T-helper 2 cell treated with Interferon-gamma antibody and Interleukin-4, amounts not matched to agents 5 μg/mL and 100 μg/mL, for 36 hours (primary cell): ENCODE measurements around the gene NRF1.

Experiments
- DNase-seq: peaks from one replicate; pipeline ENCODE4 v3.0.0; 2021; ENCODE audit warnings: low spot score
- H3K27ac Mint-ChIP-seq: one replicate; pipeline ENCODE4 v1.8.0; 2021; ENCODE audit warnings: mild to moderate bottlenecking, mixed read lengths
- H3K27me3 Mint-ChIP-seq: one replicate; pipeline ENCODE4 v1.8.0; 2021; ENCODE audit warnings: low read depth, mixed read lengths
- H3K36me3 Mint-ChIP-seq: one replicate; pipeline ENCODE4 v1.8.0; 2021; ENCODE audit warnings: low read depth, mixed read lengths
- H3K4me1 Mint-ChIP-seq: one replicate; pipeline ENCODE4 v1.8.0; 2021; ENCODE audit warnings: low read depth, mixed read lengths
- H3K4me3 Mint-ChIP-seq: one replicate; pipeline ENCODE4 v1.8.0; 2022; ENCODE audit warnings: mild to moderate bottlenecking, moderate library complexity, mixed read lengths
- H3K9me3 Mint-ChIP-seq: one replicate; pipeline ENCODE4 v1.8.0; 2021; ENCODE audit warnings: mixed read lengths

NRF1 gene

DNA sequence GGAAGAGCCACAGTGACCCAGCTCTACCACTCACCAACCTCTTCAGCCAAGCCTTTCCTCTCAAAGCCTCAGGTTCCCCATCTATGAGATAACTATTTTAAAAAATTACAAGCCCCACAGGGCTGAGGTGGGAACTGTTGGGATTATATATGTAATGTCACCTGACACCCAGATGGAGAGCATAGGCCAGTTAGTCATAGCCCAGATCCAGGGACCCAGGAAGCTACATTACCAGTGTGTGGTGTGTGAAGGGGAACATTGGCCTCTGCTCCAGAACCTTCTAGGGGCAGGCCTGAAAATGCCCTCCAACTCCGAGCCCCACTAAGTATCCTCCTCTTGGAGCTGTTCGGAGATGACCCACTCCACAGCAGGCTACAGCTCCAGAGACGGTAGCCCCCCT is 162.4 kb downstream of the NRF1 start:
- Mint-ChIP-seq H3K36me3 (no peaks in the 10 kb centered on the region), H3K27me3 (peaks cover 32% of the 10 kb centered on the region), H3K4me1 (peaks cover 4% of the 10 kb centered on the region), H3K4me3 (no peak overlapping the region), H3K9me3 (no peaks in the 10 kb centered on the region), H3K27ac (no peak overlapping the region)
- DNase-seq, result no peak

DNA sequence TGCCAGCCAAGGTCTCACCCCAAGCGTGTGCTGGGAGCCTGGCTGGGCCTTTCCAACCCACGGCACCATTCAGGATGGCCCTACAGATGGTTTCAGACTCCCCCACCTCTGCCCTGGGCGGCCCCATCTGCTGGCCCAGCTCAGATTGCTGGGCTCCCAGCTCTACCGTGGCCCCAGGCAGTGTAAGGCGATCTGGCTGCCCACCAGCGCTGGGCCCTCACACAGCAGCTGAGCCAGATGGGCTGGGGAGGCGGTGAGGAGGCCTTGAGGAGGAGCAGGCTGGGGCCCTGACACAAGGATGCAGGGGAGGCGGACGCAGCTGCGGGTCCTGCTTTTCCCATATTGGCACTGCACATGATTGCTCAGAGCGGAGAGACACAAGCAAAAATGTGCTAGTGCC is 162.8 kb downstream of the NRF1 start:
- Mint-ChIP-seq H3K27me3 (peaks cover 34% of the 10 kb centered on the region), H3K36me3 (no peaks in the 10 kb centered on the region), H3K27ac (no peak overlapping the region), H3K4me1 (peaks cover 4% of the 10 kb centered on the region), H3K9me3 (no peaks in the 10 kb centered on the region), H3K4me3 (no peak overlapping the region)
- DNase-seq, result no peak

GRCh38 chr7:129774871-129775694 is 163.6 kb downstream of the NRF1 start:
- Mint-ChIP-seq H3K4me1 (peaks cover 4% of the 10 kb centered on the region), H3K27me3 (peaks cover 34% of the 10 kb centered on the region), H3K9me3 (no peaks in the 10 kb centered on the region), H3K4me3 (no peak overlapping the region), H3K36me3 (no peaks in the 10 kb centered on the region), H3K27ac (no peak overlapping the region)
- no peak for DNase-seq

DNA sequence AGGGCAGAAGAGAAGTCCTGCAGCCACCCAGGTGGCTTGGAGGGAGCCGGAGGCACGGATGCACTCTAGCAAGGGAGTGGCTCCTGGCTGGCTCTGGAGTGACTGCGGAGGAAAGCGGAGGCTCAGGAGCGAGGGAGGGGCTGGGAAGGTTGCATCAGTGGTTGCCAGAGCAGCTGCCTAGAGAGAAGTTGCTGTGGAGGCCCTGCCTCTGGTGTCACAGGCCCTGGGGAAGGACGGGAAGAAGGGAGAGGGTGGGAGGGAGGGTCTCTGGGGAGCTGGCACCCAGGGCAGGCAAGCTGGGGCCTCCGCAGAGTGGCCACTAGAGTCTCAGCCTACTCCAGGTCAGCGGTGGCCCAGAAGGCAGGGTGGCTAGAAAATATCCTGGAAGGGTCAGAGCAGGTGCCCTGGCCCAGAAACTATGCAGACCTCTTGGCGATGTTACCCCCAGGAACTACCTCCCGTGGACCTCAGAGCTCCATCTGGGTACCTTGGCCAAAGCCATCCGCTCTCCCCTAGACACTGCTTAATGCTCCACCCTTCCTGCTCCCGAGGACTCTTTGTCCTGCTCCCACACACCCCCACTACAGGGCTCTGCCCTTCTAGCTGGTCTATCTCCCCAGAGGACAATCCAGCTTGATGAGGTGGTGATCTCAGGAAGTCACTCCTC is 164.3 kb downstream of the NRF1 start:
- peaks cover 36% of the 10 kb centered on the region for H3K27me3 Mint-ChIP-seq
- no peak overlapping the region for H3K4me3 Mint-ChIP-seq
- H3K27ac Mint-ChIP-seq, result no peak overlapping the region
- no peaks in the 10 kb centered on the region for H3K9me3 Mint-ChIP-seq
- DNase-seq, result no peak
- H3K4me1 Mint-ChIP-seq, result peaks cover 4% of the 10 kb centered on the region
- no peaks in the 10 kb centered on the region for H3K36me3 Mint-ChIP-seq

DNA sequence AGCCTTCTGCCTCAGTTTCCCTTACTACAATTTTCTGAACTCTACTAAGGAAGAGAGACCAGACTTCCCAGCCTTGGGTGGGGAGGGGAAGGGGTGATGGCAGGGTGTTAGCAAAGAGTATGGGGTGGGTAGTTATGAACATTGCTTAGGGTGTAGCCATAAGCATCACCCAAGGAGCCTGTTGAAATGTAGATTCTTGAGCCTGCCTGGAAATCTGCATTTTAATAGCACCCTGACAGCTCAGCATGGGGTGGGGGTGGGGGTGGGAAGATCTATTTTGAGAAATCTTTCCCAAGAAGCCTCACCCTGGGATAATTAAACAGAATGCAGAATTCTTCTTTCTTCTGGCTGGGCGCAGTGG is 164.8 kb downstream of the NRF1 start:
- H3K36me3 Mint-ChIP-seq, result no peaks in the 10 kb centered on the region
- no peak overlapping the region for H3K27ac Mint-ChIP-seq
- DNase-seq, result no peak
- peaks cover 38% of the 10 kb centered on the region for H3K27me3 Mint-ChIP-seq
- peaks cover 5% of the 10 kb centered on the region for H3K4me1 Mint-ChIP-seq
- H3K4me3 Mint-ChIP-seq, result no peak overlapping the region
- no peaks in the 10 kb centered on the region for H3K9me3 Mint-ChIP-seq

DNA sequence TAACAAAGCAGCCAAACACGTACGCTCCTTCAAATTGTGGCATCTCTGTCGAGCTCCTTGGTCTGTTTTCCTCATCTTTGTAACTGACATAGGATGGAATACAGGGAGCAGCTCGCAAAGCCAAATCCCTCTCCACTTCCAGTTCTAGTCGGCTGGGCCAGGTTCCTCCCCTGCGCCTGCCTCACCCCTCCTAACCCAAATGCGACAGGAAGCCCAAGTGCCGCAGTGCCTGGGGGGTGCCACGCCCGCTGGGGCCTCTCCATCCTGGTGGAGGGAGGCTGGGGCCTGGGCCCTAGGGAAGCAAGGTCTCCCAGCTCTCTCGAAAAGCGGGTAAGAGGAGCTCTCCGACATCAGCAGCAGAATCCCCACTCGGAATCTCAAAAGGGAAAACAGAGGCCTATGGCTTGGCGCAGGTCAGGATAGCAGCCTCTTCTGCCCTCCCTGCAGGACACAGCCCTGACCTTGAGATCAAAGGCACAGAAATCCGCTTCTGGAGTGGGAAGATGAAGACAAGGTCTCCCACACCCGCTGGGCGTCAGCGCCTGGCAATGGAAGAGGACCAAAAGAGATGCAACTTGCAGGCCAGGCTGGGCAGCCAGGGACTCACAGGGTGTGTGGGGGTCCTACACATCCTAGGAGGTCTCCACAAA is 165.8 kb downstream of the NRF1 start:
- no peak overlapping the region for H3K4me3 Mint-ChIP-seq
- no peak for DNase-seq
- H3K27me3 Mint-ChIP-seq, result peaks cover 47% of the 10 kb centered on the region
- H3K27ac Mint-ChIP-seq, result no peak overlapping the region
- peaks cover 7% of the 10 kb centered on the region for H3K4me1 Mint-ChIP-seq
- H3K9me3 Mint-ChIP-seq, result no peaks in the 10 kb centered on the region
- H3K36me3 Mint-ChIP-seq, result no peaks in the 10 kb centered on the region

DNA sequence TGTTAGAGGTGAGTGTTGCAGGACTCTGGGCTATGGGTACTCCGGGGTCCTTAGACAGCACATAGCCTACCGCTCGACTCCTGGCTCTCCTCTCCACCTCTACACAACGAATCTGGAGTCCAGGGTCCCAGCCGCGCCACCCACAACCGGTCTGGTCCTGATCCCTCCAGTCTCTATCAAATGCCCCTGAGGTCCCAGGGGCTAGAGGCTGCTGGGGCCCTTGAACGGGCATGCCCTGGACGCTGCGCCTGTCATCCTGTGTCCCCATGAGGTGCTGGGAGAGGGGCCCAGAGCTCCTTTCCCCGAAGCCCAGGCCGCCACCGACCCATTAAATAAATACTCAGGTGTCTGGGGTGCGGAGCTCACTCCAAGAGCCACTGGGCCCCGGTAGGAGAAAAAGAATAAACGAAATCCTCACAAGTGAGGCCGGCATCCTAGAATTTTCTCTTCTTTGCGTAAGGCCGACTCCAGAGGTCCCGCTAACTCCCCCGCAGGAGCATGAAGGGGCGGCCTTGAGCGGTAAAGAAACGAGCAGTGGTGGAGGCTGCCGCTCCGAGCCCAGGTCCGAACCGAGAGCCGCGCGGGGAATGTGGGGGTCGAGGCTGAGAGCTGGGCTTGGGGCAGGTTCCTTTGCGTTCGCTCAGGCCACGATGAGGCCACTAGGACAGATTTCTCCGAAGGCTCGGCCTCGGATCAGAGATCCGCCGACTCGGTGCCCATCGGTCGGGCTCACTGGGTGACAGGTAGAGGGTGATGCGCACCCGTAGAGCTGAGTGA is 166.7 kb downstream of the NRF1 start:
- H3K4me3 Mint-ChIP-seq, result peak overlapping the region; percentile 32

GRCh38 chr7:129778770-129779601 is 167.5 kb downstream of the NRF1 start:
- Mint-ChIP-seq H3K36me3 (no peaks in the 10 kb centered on the region), H3K9me3 (no peaks in the 10 kb centered on the region), H3K4me3 (peak overlapping the region; percentile 32), H3K27ac (no peak overlapping the region), H3K27me3 (peaks cover 62% of the 10 kb centered on the region), H3K4me1 (peaks cover 18% of the 10 kb centered on the region)
- no peak for DNase-seq

More for the DNA sequence above, 166.7 kb downstream of the NRF1 start:
- DNase-seq, result no peak
- Mint-ChIP-seq H3K36me3 (no peaks in the 10 kb centered on the region), H3K4me1 (peaks cover 15% of the 10 kb centered on the region), H3K27ac (no peak overlapping the region), H3K27me3 (peaks cover 55% of the 10 kb centered on the region), H3K9me3 (no peaks in the 10 kb centered on the region)

- no peak overlapping the region for H3K4me3 Mint-ChIP-seq
- H3K36me3 Mint-ChIP-seq, result no peaks in the 10 kb centered on the region
- DNase-seq, result no peak
- no peak overlapping the region for H3K27ac Mint-ChIP-seq
- H3K9me3 Mint-ChIP-seq, result no peaks in the 10 kb centered on the region
- peaks cover 69% of the 10 kb centered on the region for H3K27me3 Mint-ChIP-seq
- peaks cover 18% of the 10 kb centered on the region for H3K4me1 Mint-ChIP-seq
These were observed 168.2 kb downstream of the NRF1 start for GRCh38 chr7:129779602-129780256.

DNA sequence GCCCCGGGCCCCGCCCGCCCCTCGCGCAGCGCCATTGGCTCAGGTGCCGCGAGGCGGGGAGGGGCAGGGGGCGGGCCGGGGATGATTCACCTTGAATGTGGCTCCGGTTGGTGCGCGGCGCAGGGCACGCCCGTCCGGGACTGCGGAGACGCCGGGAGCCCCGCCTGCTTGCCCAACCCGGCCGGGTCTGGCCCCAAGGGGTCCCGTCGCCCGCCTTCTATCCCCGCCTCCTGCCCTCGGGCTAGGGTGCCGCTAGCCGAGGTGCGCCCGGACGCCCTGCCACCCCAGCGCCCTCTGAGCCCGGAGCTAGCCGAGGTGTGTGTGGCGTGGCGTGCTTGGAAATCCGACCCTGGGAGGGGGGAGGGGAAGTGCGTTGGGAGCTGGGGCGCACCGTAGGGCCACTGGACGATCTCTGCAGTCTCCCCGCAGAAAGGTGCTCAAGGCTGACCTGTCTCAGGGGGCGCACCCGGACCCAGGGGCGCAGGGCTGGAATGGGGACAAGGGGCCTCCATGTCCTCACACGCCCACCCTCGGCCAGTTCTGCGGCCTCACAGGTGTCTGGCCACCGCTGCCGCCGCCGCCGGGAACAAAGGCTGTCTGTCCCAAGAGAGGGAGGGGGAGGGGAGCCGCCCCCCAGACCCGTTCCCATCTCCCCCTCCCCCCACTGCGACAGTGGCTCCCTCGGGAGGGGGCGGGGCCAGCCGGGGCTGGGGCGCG is 168.9 kb downstream of the NRF1 start:
- peak; percentile 68 for DNase-seq
- Mint-ChIP-seq H3K4me3 (peak overlapping the region; percentile 55), H3K27ac (no peak overlapping the region), H3K36me3 (no peaks in the 10 kb centered on the region), H3K4me1 (peaks cover 21% of the 10 kb centered on the region), H3K9me3 (no peaks in the 10 kb centered on the region), H3K27me3 (peaks cover 73% of the 10 kb centered on the region)

DNA sequence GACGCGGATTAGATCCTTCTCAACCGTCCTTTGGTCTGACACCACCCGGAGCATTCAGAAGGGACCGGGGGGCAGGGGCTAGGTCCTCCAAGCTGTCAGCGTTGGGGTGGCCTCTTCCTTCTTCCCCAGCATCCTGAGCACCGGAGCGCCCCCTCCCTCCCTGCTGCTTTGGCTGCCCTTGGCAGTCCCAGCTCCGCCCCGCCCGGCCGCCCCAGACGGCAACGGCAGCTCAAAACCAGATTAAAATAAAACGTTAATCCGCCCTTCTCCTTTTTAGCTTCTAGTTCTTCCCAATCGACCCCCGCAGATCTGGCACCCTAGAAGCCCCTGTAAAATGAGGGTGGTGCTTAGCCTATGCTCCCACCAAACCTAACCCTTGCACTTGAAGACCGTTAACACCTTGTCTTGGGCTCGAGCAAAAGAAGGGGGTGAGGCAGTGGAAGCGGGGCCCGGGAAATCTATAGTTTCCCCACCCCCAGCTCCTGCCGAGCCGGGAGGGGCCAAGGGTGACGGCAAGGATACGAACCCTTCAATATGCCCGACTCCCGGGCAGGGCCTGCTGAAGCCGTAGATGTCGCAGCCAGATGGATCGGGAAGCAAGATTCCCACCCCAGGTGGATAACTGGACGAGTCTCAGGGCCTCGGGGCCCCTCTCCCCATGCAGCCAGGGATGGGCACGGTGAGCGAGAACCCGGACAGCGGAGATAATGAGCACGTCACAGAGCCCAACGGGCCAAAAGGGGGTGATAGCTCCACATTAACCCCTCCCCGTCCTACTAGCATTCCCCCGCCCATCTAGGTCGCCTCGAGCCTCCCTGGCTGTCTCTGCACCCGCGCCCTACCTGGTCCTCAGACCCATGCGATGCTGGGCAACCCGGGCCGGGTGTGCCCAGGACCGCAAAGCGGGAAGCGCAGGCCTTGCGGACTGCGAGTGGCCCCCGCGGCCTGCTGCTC is 169.7 kb downstream of the NRF1 start:
- peaks cover 75% of the 10 kb centered on the region for H3K27me3 Mint-ChIP-seq
- no peak for DNase-seq
- peak overlapping the region; percentile 82 for H3K4me3 Mint-ChIP-seq
- no peak overlapping the region for H3K27ac Mint-ChIP-seq
- no peaks in the 10 kb centered on the region for H3K9me3 Mint-ChIP-seq
- peaks cover 26% of the 10 kb centered on the region for H3K4me1 Mint-ChIP-seq
- no peaks in the 10 kb centered on the region for H3K36me3 Mint-ChIP-seq
